ENCODE data around the gene POLH. TPM values are rescaled to one million over a fixed set of nuclear protein-coding genes. Genes with fewer than 3 reads are reported as not detected.

POLH gene
- total and polyA plus RNA-seq, 4 experiments from 2014 or later, result 8.2 to 31.9 (median 25.1) TPM

Other genes with a start within 250 kb of the POLH start
- 10 to 100 TPM; 30.6 to 32.2 TPM for gene ZNF318, start 206.5 kb upstream of the POLH start, total RNA-seq
- gene ZNF318, start 206.5 kb upstream of the POLH start, polyA plus RNA-seq, result 1 to 10 TPM; 1.3 to 6.9 TPM
- 10 to 100 TPM; 69.9 to 80.0 TPM for gene ABCC10, start 148.6 kb upstream of the POLH start, total RNA-seq
- gene ABCC10, start 148.6 kb upstream of the POLH start, polyA plus RNA-seq, result 10 to 100 TPM; 11.4 to 25.0 TPM
- under 1 TPM; 0.33 to 0.49 TPM for gene DLK2, start 120.6 kb upstream of the POLH start, total RNA-seq
- gene DLK2, start 120.6 kb upstream of the POLH start, polyA plus RNA-seq, result 1 to 10 TPM; 1.2 to 1.4 TPM
- 10 to 100 TPM; 52.0 to 54.4 TPM for gene TJAP1, start 98.6 kb upstream of the POLH start, total RNA-seq
- gene TJAP1, start 98.6 kb upstream of the POLH start, polyA plus RNA-seq, result 10 to 100 TPM in 1 of 2 donors, 1 to 10 TPM in 1; 7.3 to 12.1 TPM
- under 1 TPM; 0.55 to 0.67 TPM for gene LRRC73, start 65.8 kb upstream of the POLH start, total RNA-seq
- not detected for gene LRRC73, start 65.8 kb upstream of the POLH start, polyA plus RNA-seq
- gene YIPF3, start 59.3 kb upstream of the POLH start, total RNA-seq, result 10 to 100 TPM; 74.8 to 82.9 TPM
- 10 to 100 TPM; 82.2 to 94.7 TPM for gene YIPF3, start 59.3 kb upstream of the POLH start, polyA plus RNA-seq
- gene POLR1C, start 59.1 kb upstream of the POLH start, total RNA-seq, result 10 to 100 TPM; 42.5 to 47.7 TPM
- 10 to 100 TPM; 14.4 to 21.9 TPM for gene POLR1C, start 59.1 kb upstream of the POLH start, polyA plus RNA-seq
- gene XPO5, start 147 bp upstream of the POLH start, total RNA-seq, result 10 to 100 TPM; 42.2 to 43.4 TPM
- gene XPO5, start 147 bp upstream of the POLH start, polyA plus RNA-seq, result 10 to 100 TPM in 1 of 2 donors, 1 to 10 TPM in 1; 5.2 to 10.7 TPM
- 10 to 100 TPM; 82.3 to 85.0 TPM for gene GTPBP2, start 53.1 kb downstream of the POLH start, total RNA-seq
- 1 to 10 TPM in 1 of 2 donors, under 1 TPM in 1; 0.83 to 3.7 TPM for gene GTPBP2, start 53.1 kb downstream of the POLH start, polyA plus RNA-seq
- 10 to 100 TPM; 31.7 to 33.0 TPM for gene MAD2L1BP, start 59.7 kb downstream of the POLH start, total RNA-seq
- gene MAD2L1BP, start 59.7 kb downstream of the POLH start, polyA plus RNA-seq, result 10 to 100 TPM; 23.6 to 25.1 TPM
- gene RSPH9, start 68.9 kb downstream of the POLH start, total RNA-seq, result not detected
- gene RSPH9, start 68.9 kb downstream of the POLH start, polyA plus RNA-seq, result 1 to 10 TPM in 1 of 2 donors, under 1 TPM in 1; 0.71 to 1.3 TPM
- gene MRPS18A, start 111.6 kb downstream of the POLH start, total RNA-seq, result 10 to 100 TPM; 31.3 to 32.4 TPM
- gene MRPS18A, start 111.6 kb downstream of the POLH start, polyA plus RNA-seq, result 10 to 100 TPM; 62.6 to 86.1 TPM
- 1 to 10 TPM in 1 of 2 experiments, under 1 TPM in 1; 0.29 to 1.1 TPM for gene VEGFA, start 194.0 kb downstream of the POLH start, total RNA-seq
- not detected for gene VEGFA, start 194.0 kb downstream of the POLH start, polyA plus RNA-seq